Fibroblast of the aortic adventitia (primary cell): ENCODE results near the gene RAB14. TPM values are rescaled to one million over a fixed set of nuclear protein-coding genes. Genes with fewer than 3 reads are reported as not detected.
"Not testable (repeated sequence)": the region's sequence is repeated elsewhere in the genome, so short reads cannot be mapped to it uniquely, and the experiment has no call there.

ENCODE experiments used
- DNase-seq: peaks from one replicate; pipeline ENCODE4 v3.0.0-alpha.2; 2010; ENCODE audit warnings: low read depth
- H3K4me3 ChIP-seq: 2 replicates; pipeline ENCODE4 v1.5.1; 2011; ENCODE audit warnings: low read depth, mild to moderate bottlenecking, control low read depth, low read length, moderate library complexity
- small RNA-seq: library from RNA; depleted of rRNA; stranded (forward); fragments of <200 nt; gene quantifications from one replicate; pipeline ENCODE3, GENCODE V24; 2012
- total RNA-seq: library from RNA; depleted of rRNA; stranded (reverse); fragments of >200 nt; gene quantifications from 2 replicates; pipeline ENCODE4 v1.2.3, GENCODE V29; 2012; ENCODE audit warnings: low replicate concordance
- TF ChIP-seq, protein P1 (sequence below): IDR thresholded peaks from 2 replicates; pipeline ENCODE4 v1.5.1; 2011; ENCODE audit warnings: mild to moderate bottlenecking, low read length, control low read depth, inconsistent platforms; ENCODE audit not compliant: insufficient read depth

The RAB14 gene
- total RNA-seq, 1 donor, result 47.8 TPM

DNA sequence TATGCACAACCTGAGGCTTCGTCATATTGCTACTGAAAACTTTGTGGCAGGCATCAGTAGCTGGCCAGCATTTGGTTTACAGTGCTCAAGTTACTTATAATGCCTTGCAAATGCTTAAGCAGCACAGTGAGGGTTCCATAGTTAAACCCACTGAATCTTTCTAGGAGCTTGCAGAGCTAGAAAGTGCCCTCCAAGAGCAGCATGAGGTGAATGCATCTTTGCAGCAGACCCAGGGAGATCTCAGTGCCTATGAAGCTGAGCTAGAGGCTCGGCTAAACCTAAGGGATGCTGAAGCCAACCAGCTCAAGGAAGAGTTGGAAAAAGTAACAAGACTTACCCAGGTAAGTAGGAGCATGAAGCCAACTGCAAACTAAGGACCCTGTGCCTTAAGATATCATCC is 66.0 kb downstream of the RAB14 start:
- TF ChIP-seq, protein P1, sequence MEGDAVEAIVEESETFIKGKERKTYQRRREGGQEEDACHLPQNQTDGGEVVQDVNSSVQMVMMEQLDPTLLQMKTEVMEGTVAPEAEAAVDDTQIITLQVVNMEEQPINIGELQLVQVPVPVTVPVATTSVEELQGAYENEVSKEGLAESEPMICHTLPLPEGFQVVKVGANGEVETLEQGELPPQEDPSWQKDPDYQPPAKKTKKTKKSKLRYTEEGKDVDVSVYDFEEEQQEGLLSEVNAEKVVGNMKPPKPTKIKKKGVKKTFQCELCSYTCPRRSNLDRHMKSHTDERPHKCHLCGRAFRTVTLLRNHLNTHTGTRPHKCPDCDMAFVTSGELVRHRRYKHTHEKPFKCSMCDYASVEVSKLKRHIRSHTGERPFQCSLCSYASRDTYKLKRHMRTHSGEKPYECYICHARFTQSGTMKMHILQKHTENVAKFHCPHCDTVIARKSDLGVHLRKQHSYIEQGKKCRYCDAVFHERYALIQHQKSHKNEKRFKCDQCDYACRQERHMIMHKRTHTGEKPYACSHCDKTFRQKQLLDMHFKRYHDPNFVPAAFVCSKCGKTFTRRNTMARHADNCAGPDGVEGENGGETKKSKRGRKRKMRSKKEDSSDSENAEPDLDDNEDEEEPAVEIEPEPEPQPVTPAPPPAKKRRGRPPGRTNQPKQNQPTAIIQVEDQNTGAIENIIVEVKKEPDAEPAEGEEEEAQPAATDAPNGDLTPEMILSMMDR, result no peak

DNA sequence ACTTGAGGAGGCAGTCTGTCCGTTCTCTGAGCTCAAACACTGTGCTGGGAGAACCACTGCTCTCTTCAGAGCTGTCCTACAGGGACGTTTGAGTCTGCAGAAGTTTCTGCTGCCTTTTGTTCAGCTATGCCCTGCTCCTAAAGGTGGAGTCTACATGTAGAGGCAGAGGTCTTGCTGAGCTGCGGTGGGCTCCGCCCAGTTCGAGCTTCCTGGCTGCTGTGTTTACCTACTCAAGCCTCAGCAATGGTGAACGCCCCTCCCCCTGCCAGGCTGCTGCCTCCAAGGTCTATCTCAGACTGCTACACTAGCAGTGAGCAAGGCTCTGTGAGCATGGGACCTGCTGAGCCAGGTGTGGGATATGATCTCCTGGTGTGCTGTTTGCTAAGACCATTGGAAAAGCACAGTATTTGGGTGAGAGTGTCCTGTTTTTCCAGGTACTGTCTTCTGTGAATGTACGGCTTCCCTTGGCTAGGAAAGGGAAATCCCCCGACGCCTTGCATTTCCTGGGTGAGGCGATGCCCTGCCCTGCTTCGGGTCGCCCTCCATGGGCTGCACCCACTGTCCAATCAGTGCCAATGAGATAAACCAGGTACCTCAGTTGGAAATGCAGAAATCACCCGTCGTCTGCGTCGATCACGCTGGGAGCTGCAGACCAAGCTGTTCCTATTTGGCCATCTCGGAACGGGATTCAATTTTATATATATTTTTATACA is 68.4 kb downstream of the RAB14 start:
- DNase-seq, result no peak
- H3K4me3 ChIP-seq, result no peak overlapping the region
- TF ChIP-seq, protein P1, result no peak

More for the DNA sequence above, 66.0 kb downstream of the RAB14 start:
- no peak overlapping the region for H3K4me3 ChIP-seq
- no peak for DNase-seq

DNA sequence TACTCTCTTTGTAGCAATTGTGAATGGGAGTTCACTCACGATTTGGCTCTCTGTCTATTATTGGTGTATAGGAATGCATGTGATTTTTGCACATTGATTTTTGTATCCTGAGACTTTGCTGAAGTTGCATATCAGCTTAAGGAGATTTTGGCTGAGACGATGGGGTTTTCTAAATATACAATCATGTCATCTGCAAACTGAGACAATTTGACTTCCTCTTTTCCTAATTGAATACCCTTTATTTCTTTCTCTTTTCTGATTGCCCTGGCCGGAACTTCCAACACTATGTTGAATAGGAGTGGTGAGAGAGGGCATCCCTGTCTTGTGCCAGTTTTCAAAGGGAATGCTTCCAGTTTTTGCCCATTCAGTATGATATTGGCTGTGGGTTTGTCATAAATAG is 72.3 kb downstream of the RAB14 start:
- not testable (repeated sequence) for DNase-seq, H3K4me3 ChIP-seq

Small RNAs within 50 kb of the gene (small RNA-seq; reads per million reads assigned to genes)
- gene RN7SL181P, result not detected

Other genes starting within 250 kb of the RAB14 start
- 2.9 and 13.8 TPM in 2 replicates for gene C5, start 151.6 kb downstream of the RAB14 start, total RNA-seq
- gene CNTRL, start 126.9 kb downstream of the RAB14 start, total RNA-seq, result 11.2 and 15.2 TPM in 2 replicates
- 253 and 293 TPM in 2 replicates for gene GSN, start 66.3 kb upstream of the RAB14 start, total RNA-seq
- 115 and 128 TPM in 2 replicates for gene STOM, start 168.4 kb upstream of the RAB14 start, total RNA-seq